Right ventricle myocardium superior (tissue), 1 donor: ENCODE measurements around the gene UNC45A. TPM values are rescaled to one million over a fixed set of nuclear protein-coding genes. Genes with fewer than 3 reads are reported as not detected.
"Not testable (repeated sequence)": the region's sequence is repeated elsewhere in the genome, so short reads cannot be mapped to it uniquely, and the experiment has no call there.

Experiments used
- ATAC-seq: fragments of 200-7000 bp; cut with Tn5 transposase; one replicate; pipeline ENCODE4 v1.9.1; 2020; ENCODE audit warnings: mild to moderate bottlenecking; ENCODE audit not compliant: poor library complexity
- DNase-seq: peaks from one replicate; pipeline ENCODE4 v3.0.0-alpha.2; 2020
- intact Hi-C: fragments of 100-400 bp; cut with DNase I; formaldehyde crosslinking; loops from one replicate; pipeline ENCODE4 v1.11.2; 2022
- total RNA-seq: library from RNA; stranded (reverse); fragmentation: NEBNext Ultra II Directional; extraction: Animal tissue kit (Norgen Biotek cat#: 25700); gene quantifications from one replicate; pipeline ENCODE4 v1.2.1, GENCODE V29; 2021
- donor health status: DM: no; HTN: yes; CAD: no; lungs with severe emphysema.

UNC45A gene
- total RNA-seq, 1 donor from 2014 or later: 26.5 TPM

DNA sequence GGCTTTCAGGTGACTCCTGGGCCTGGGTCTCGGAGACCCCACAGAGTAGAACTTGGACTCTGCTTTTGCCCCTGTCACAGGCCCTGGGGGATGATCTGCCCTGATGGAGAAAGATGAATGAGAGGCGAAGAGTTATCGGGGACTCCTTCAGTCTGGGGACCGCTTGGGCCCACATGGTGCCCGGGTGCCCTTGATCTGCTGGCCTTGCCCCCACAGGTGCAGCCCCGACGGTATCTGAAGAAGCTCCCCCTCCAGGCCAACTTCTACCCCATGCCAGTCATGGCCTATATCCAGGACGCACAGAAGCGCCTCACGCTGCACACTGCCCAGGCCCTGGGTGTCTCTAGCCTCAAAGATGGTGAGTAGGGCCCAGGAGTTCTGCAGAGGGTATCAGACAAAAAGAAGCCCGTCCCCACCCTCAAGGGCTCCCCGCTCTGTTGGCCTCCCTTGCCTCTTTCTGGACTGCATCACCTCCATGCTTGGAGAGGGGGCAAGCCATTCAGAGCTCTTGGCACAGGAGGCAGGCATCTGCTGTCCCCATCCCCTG is 21.6 kb upstream of the UNC45A start:
- intact Hi-C loops: no loop called here
- DNase-seq: no peak
- ATAC-seq: no peak

DNA sequence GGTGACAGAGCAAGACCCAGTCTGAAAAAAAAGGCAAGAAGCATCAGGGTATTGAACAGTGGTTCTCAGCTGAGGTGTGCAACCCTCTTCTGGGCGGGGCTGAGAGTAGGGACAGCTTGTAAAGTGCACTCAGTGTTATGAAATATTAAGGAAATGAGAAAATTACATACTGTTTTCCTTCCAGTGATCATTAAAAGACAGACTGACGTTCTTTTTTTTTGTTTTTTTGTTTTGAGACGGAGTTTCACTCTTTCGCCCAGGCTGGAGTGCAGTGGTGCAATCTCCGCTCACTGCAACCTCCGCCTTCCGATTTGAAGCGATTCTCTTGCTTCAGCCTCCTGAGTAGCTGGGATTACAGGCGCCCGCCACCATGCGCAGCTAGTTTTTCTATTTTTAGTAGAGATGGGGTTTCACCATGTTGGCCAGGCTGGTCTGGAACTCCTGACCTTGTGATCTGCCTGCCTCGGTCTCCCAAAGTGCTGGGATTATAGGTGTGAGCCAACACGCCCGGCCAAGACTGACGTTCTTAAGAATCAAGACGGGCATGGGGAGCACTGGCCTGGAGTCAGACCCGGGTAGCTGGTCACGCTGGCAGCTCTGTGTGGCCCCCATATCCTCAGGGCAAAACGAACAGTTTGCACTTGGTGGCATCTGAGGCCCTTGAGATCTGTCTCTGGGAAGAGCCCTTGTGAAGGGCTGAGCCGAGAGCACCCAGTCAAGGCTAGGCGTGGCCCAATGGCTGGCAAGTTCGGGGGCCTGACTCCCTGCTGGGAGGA is 20.6 kb upstream of the UNC45A start:
- intact Hi-C loops: no loop called here
- DNase-seq (no peak), ATAC-seq (no peak)

DNA sequence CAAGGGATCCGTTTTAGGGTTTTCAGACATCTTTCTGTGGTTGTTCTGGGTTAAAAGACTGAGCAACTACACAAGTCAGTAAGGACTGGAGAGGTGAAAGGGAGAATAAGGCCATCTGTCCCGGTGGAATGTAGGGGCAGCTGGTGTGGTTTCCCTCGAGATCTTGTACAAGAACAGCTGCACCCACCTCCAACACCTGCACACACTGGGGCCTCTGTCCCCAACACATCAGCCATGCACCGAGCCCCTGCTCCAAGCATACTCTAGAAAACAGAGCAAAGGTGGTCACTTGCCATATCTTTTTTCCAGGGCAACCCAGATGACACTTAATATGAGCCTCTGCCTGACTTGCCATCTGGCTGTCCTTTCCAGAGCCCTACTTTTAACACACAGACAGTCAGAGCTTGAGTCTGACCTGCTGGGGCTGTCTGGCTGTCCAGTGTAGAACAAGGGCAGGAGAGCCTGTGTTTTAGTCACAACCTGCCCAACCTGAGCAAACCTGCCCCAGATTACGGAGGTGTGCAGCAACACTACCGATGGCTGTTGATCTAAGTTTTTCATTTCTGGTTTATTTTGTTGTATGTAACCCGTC is 19.8 kb upstream of the UNC45A start:
- ATAC-seq (peak; percentile 30), DNase-seq (no peak)
- intact Hi-C loops: no loop called here

DNA sequence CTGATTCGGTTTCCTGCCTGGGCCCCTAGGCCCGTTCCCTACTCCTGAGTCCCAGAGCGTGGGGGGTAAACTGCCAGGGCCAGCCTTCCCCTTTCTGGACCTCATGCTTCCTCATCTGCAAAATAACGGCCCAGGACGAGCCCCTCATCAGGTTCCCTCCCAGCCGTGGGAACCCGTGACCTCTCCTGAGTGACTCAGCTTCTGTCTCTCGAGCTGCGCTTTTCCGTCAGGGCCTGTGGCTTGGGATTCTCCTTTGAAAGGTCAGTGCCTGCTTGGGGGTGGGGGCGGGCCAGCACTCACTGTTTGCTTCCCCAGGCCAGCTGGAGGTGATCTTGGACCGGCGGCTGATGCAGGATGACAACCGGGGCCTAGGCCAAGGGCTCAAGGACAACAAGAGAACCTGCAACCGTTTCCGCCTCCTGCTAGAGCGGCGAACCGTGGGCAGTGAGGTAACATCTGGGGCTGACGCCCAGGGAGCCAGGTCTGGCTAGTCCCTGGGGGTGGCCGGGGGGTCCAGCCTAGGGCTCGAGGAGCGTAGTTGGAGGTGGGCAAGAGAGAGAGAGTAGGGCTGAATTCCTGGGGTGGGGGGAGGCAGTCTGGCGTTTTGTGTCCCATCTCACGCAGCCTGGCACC is 19.2 kb upstream of the UNC45A start:
- ATAC-seq (peak; percentile 78), DNase-seq (peak; percentile 82)
- intact Hi-C loops: no loop called here

DNA sequence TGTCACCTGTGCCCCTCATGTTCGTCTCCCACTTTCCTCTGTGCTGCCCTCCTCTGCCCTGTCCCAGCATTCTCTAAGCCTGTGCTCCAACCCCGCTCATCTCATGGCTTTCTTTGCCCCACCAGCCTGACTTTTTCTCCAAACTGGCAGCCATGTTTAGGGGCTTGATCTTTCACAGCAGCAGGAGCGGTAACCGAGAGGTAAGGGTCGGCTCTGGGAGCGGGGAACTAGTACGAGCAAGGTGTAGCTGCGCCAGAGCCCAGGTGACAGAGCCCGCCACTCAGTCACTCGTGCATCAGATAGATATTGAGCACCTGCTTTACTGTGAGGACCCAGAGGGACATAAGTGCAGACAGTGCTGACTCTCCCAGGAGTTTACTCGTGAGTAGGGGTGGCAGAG is 18.6 kb upstream of the UNC45A start:
- peak; percentile 29 for DNase-seq
- intact Hi-C loops: no loop called here
- ATAC-seq: no peak

DNA sequence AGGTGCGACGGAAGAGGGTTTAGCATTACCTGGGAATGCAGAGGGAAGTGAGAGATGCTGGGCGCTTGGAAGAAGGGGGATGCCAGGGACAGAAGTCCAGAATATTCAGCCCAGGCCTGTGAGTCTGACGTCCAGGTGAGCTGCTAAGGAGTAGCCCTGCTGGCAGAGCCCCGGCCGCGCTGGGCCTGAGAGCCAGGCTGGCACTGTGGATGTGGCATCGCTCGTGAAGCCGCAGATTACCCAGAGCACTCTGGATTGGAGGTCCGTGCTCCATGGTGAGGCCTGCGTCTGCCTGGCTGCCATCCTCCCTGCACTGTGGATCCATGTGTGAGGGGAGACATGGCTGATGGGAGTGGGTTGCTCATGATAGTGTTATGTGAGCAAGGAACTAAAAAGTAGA is 17.5 kb upstream of the UNC45A start:
- intact Hi-C loops: no loop called here
- DNase-seq (no peak), ATAC-seq (no peak)

DNA sequence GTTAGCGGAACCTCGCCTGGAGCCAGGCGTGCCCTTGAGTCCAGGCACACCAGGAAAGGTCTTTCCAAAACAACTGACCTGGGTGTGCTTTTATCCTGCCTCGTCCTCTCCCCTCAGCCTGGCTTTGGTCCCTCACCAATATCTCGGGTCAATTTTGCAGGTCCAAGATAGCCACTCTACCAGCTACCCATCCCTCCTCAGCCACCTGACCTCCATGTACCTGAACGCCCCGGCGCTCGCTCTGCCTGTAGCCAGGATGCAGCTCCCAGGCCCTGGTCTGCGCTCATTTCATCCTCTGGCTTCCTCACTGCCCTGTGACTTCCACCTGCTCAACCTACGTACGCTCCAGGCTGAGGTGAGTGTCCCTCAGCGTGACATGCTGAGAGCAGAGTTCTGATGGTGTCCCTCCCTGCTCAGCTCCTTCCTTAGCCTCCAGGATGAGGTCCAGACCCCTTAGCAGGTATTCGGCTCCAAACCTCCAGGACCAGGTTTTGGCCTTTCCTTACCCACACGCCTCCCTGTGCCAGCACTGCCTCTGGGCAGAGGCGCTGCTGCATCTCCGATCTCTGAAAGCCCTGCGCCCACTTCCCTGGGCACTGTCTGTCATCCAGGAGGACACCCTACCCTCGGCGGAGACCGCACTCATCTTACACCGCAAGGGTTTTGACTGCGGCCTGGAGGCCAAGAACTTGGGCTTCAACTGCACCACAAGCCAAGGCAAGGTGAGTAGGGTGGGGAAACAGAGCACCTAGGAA is 16.9 kb upstream of the UNC45A start:
- ATAC-seq (no peak), DNase-seq (no peak)
- intact Hi-C loops: no loop called here

DNA sequence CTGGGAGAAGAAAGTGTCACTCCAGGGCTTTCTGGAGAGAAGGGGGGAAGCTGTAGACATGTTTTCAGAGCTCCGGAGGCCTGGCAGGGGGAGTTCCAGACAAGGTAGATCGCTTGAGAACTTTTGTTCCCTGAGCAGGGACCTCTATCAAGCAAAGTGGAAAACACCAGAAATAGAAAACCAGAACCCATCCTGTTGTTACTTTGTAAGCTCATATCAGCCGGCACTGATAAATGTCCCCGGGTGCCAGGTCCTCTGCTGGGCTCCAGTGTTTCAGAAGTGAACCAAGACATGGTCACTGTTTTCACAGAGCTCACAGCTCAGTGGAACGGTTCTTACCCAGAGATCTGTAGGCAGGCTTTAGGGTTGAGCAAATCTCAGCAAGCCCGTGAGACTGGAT is 16.2 kb upstream of the UNC45A start:
- DNase-seq (peak; percentile 57), ATAC-seq (peak; percentile 44)
- intact Hi-C loops: no loop called here

DNA sequence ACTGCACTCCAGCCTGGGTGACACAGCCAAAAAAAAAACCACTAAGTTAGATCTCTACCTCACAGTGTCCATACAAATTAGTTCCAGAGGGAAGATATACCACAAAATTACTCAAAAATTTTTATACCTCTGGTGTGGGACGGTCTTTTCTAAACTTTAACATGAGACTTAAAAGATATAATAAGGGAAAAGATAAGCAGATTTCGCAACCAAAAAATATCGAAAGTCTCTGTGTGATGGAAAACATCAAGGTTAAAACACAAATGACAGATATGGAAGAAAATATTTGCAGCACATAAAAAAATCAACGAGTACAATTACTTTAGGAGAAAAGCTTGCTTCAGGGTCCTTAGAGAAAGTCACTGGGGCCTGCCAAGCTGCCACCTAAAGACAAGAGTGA is 13.2 kb upstream of the UNC45A start:
- intact Hi-C loops: no loop called here
- ATAC-seq (no peak), DNase-seq (no peak)

DNA sequence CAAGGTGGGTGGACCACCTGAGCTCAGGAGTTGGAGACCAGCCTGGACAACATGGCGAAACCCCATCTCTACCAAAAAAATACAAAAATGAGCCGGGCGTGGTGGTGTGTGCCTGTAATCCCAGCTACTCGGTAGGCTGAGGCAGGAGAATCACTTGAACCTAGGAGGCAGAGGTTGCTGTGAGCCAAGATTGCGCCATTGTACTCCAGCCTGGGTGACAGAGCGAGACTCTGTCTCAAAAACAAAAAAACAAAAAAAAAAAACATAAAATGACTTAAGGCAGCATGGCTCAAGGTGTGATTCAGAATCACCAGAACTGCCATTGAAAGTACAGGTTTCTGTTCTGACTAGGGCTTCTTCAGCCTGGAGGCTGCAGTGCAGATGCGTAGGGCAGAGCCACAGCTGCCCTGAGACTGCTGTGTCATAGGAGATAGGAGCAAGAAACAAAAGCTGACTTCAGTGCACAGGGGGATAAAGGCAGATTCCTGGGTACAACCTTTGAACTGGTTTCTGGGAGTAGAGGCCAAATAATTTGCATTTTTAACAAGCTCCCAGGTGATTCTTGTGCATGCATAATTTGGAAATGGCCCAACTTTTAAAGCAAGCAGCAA is 12.3 kb upstream of the UNC45A start:
- DNase-seq, intact Hi-C loops, ATAC-seq: not testable (repeated sequence)

DNA sequence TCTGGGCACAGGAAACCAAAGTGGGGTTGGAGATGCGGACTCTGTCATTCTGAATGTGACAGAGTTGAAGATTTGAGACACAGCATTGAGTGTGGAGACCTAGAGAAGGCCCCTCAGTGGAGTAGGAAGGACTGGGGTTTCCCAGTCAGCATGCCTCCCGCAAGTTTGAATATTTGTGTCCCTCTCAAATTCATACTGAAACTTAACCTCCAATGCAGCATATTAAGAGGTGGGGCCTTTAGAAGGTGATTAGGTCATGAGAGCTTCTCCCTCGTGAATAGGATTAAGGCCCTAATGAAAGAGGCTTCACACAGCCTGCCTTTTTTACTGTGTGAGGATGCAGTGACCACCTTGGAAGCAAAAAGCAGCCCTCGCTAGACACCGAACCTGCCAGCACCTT is 10.7 kb upstream of the UNC45A start:
- ATAC-seq (no peak), DNase-seq (no peak)
- intact Hi-C loops: no loop called here

DNA sequence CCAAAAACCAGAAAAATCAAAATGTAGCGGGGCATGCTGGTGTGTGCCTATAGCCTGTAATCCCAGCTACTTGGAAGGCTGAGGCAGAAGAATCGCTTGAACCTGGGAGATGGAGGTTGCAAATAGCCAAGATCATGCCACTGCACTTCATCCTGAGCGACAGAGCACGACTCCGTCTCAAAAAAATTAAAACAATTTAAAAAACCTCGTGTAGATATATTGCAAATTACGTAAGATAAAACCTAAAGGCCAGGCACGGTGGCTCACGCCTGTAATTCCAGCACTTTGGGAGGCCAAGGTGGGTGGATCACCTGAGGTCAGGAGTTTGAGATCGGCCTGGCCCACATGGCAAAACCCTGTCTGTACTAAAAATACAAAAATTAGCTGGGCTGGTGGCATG is 8.3 kb upstream of the UNC45A start:
- DNase-seq, intact Hi-C loops, ATAC-seq: not testable (repeated sequence)

DNA sequence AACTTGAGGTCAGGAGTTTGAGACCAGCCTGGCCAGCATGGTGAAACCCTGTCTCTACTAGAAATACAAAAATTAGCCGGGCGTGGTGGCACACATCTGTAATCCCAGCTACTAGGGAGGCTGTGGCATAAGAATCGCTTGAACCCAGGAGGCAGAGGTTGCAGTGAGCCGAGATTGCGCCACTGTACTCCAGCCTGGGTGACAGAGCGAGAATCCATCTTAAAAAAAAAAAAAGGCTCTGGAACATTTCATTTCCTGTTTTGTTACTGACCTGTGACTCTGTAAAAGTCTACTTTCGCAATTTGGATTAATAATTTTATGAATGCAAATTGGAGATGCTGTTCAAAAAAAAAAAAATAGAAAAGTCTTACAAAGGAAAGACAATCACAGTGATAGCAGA is 7.0 kb upstream of the UNC45A start:
- ATAC-seq, intact Hi-C loops, DNase-seq: not testable (repeated sequence)

DNA sequence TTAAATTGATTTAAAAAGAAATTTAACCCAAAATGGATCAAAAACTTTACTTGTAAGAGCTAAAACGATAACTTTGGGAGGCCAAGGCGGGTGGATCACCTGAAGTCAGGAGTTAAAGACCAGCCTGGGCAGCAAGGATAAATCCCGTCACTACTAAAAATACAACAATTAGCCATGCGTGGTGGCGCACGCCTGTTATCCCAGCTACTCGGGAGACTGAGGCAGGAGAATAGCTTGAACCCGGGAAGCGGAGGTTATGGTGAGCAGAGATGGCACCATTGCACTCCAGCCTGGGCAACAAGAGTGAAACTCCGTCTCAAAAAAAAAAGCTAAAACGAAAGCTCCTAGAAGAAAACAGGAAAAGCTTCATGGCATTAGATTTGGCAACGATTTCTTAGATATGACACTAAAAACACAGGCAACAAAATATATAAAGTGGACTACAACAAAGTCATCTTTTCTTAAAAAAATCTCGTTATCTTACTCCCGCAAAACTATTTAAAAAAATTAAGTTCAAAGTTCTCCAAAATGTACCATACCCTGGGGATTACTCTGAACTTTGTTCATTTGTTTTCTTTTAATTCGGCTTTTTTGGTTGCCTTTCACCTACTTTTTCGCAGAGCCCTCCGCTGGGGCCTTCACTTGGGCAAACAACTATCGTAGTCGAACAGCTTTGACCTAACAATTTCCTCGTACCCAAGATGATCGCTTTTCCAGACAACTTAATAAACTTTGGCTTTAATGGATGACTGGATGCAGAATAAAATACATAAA is 5.7 kb upstream of the UNC45A start:
- DNase-seq: no peak
- ATAC-seq: no peak
- intact Hi-C loops: no loop called here

DNA sequence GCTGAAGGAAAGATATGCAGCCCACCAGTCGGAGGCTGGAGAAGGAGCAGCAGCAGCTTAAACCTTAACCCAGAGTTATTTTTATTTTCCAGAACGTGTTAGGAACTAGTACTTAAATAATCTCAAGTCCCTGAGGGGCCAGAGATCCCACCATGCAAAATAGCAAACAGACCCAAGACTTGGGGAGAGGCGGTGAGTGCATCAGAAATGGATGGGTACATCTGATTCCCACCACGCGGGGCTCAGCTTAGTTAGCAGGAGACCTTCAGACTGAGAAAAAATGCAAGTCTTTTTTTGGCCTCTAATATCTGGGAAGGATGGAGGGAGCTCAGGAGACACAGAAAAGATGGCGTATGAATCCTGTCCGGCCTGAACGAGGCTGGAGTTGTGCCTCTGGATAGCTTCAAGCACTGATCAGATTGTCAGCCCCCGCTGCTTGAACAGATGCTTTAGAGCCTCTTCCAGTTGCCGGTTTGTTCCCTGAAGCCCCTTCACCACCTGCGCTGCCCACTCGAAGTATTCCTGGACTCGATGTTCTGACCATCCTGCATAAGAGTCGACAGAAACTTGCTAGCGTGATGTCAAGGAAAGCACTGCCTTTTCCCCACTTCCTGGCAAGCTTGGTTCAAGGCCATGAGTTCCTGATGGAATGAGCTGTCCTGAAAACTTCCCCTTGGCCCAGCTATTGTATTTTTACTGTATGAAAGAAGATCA is 4.1 kb upstream of the UNC45A start:
- no peak for DNase-seq
- no peak for ATAC-seq
- intact Hi-C loops: no loop called here

DNA sequence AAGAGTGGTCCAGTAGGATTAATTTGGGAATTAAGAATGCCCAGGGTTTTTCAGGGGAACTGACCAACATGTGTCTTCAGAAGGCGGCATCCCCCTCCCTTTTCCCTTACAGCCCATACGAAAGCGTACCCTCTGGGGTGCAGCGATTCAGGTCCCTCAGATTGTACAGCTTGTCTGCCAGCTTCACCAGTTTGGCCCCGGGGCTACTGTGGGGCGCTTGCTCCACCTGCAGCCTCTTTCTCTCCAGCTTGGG is 3.6 kb upstream of the UNC45A start:
- ATAC-seq (no peak), DNase-seq (no peak)
- intact Hi-C loops: no loop called here

DNA sequence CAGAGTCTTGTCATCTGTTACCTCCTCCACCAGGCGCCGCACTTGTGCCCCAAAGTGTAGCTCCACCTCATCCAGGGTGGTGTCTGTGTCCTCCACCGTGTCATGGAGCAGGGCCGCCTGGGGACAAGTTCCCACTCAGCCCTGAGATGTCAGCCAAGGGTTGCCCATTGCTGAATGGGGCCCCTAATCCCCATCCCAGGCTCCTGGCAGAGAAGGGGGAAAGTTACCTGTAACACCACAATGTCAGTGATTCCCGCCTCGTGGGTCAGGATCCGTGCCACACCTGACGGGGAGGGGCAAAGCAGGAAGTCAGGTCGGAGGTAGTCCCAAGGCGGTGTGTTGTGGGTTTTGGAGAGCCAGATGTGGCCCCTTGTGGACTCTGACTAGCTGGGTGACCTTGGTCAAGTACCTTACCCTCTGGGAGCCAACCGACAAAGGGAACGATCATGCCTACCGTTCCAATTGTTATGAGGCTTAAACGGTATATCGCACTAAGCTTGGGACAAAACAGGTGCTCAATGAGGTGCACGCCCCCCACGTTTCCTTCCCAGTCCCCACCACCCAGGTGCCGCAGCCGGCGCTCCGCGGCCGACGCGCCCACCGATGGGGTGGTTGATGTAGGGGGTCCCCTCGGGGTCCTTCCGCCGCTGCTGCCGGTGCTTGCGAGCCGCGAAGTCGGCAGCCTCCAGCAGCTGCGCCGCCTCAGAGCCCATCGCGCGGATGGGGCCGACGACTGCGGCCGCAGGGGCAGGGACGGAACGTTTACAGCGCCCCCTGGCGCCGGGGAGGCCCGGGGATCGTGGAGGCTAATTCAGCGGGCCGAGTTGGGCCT is 3.0 kb upstream of the UNC45A start, which contains the start of gene HDDC3:
TSS of gene HDDC3 (minus strand) at position 722 of the 832 bp plus-strand sequence. CDS start at position 713, 9 bp downstream.
- ATAC-seq (peak; percentile 69), DNase-seq (peak; percentile 95)
- intact Hi-C loops: loop anchor here (2.0 kb wide), 1 partner anchor 29 kb away; the partner anchor contains the start of gene MAN2A2
